Kidney (tissue), 14 donors: ENCODE measurements around the gene CSF3. TPM values are rescaled to one million over a fixed set of nuclear protein-coding genes. Genes with fewer than 3 reads are reported as not detected.

Experiments used
- DNase-seq, 5 donors: peaks; one replicate each; pipeline ENCODE4 v3.0.0-alpha.2; 2013 to 2020
- FAIRE-seq: peaks from 2 replicates; lab custom pipeline; 2012; peaks lifted over from hg19 to GRCh38; lab: Jason Lieb, UNC
- H3K27ac ChIP-seq, 2 donors: one replicate each; pipeline ENCODE4 v1.7.0; 2013; ENCODE audit warnings: low read depth in 2 of 2, low read length in 2 of 2, inconsistent platforms in 1 of 2
- H3K27me3 ChIP-seq: one replicate; pipeline ENCODE4 v1.7.1; 2013; ENCODE audit warnings: low read length, inconsistent platforms; ENCODE audit not compliant: control insufficient read depth, insufficient read depth
- H3K36me3 ChIP-seq, 3 donors: one replicate each; pipeline versions ENCODE4 v1.7.0 to v1.7.1; 2013; ENCODE audit warnings: low read length in 3 of 3, control low read depth in 1 of 3, inconsistent platforms in 1 of 3; ENCODE audit not compliant: insufficient read depth in 3 of 3, control insufficient read depth in 2 of 3
- H3K4me1 ChIP-seq, 3 donors: one replicate each; pipeline versions ENCODE4 v1.7.0 to v1.7.1; 2013; ENCODE audit warnings: low read length in 3 of 3, inconsistent platforms in 1 of 3, low read depth in 1 of 3; ENCODE audit not compliant: control insufficient read depth in 2 of 3, insufficient read depth in 2 of 3
- H3K4me3 ChIP-seq, 3 donors: one replicate each; pipeline versions ENCODE4 v1.7.0 to v1.8.1; 2013; ENCODE audit warnings: low read length in 3 of 3, control low read depth in 1 of 3, inconsistent platforms in 1 of 3
- H3K9ac ChIP-seq, 3 donors: one replicate each; pipeline versions ENCODE4 v1.7.0 to v1.7.1; 2013; ENCODE audit warnings: low read length in 3 of 3, control low read depth in 1 of 3, inconsistent platforms in 1 of 3
- H3K9me3 ChIP-seq, 3 donors: one replicate each; pipeline versions ENCODE4 v1.7.0 to v1.7.1; 2013; ENCODE audit warnings: low read length in 3 of 3, control low read depth in 1 of 3, inconsistent platforms in 1 of 3; ENCODE audit not compliant: control insufficient read depth in 2 of 3, insufficient read depth in 1 of 3
- intact Hi-C: fragments of 100-400 bp; cut with DNase I; formaldehyde crosslinking; loops from one replicate; pipeline ENCODE4 v1.11.1; 2022
- polyA plus RNA-seq: library from polyadenylated mRNA; stranded (reverse); fragments of 350-450 nt; fragmentation: Illumina TruSeq; extraction: RNeasy Lipid Tissue Mini Kit (QIAGEN cat#74804); gene quantifications from one replicate; pipeline ENCODE4 v1.2.3, GENCODE V29; 2014; ENCODE audit warnings: low read depth, low replicate concordance; ENCODE audit not compliant: insufficient read depth
- total RNA-seq: library from RNA; stranded (reverse); fragmentation: NEBNext Ultra II Directional; extraction: Animal tissue kit (Norgen Biotek cat#: 25700); gene quantifications from one replicate; pipeline ENCODE4 v1.2.1, GENCODE V29; 2021
- TF ChIP-seq, protein P1 (sequence below): IDR thresholded peaks from 3 replicates; pipeline ENCODE4 v1.5.1; 2012; ENCODE audit warnings: mild to moderate bottlenecking, moderate library complexity, borderline replicate concordance; ENCODE audit not compliant: insufficient read depth; ENCODE audit errors: extremely low read depth
- donor health status: control.
- donor health status: control.
- donor health status: control.
- donor health status: control.
- donor health status: control.
- donor health status: DM: yes; HTN: yes; CAD: no.
- donor health status: Normal renal cell carcinoma (clear cell type).

Gene CSF3
- total and polyA plus RNA-seq, 2 donors from 2014 or later: not detected

DNA sequence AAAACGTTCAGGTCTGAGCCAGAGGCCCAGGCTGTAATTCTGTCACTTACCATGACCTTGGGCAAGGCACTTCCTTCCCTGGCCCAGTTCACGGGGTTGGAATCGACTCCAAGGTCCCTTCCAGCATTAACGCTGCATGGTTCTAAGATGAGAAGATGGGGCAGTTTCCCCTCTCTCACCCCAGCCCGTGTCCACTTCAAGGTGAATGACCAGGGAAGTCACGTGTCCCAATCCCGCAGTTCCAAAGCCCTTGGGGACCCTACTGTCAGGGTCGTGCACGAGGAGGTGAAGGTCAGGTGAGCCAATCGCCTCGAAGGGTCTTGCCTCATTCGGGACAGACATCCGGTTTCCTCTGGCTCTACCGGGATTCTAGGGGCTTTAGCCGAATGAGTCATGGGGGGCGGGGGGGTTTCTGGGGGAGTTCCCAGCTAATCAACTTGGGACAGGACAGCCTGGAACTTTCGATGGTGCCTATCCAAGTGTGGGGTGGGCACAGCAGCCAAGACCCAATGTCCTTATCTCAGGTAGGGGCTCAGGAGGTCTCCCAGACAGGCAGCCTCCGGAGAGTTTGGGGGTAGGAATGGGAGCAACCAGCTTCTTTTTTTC, 762 bp upstream of the CSF3 start:
- Histone ChIP-seq H3K27ac (peak overlapping the region in 1 of 2 donors; percentile 41), H3K4me1 (peaks cover 0 to 9% (median 4%) of the 10 kb centered on the region in 3 donors), H3K9me3 (no peaks in the 10 kb centered on the region), H3K4me3 (no peak overlapping the region), H3K36me3 (no peaks in the 10 kb centered on the region), H3K9ac (no peak overlapping the region), H3K27me3 (no peaks in the 10 kb centered on the region)
- FAIRE-seq (no peak), DNase-seq (peak in 1 of 5 donors; percentile 53)
- intact Hi-C loops: loop anchor here (10.0 kb wide), 2 partner anchors 150 to 270 kb away; partner anchors contain the start of gene CDC6
- TF ChIP-seq, protein P1, sequence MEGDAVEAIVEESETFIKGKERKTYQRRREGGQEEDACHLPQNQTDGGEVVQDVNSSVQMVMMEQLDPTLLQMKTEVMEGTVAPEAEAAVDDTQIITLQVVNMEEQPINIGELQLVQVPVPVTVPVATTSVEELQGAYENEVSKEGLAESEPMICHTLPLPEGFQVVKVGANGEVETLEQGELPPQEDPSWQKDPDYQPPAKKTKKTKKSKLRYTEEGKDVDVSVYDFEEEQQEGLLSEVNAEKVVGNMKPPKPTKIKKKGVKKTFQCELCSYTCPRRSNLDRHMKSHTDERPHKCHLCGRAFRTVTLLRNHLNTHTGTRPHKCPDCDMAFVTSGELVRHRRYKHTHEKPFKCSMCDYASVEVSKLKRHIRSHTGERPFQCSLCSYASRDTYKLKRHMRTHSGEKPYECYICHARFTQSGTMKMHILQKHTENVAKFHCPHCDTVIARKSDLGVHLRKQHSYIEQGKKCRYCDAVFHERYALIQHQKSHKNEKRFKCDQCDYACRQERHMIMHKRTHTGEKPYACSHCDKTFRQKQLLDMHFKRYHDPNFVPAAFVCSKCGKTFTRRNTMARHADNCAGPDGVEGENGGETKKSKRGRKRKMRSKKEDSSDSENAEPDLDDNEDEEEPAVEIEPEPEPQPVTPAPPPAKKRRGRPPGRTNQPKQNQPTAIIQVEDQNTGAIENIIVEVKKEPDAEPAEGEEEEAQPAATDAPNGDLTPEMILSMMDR: no peak

DNA sequence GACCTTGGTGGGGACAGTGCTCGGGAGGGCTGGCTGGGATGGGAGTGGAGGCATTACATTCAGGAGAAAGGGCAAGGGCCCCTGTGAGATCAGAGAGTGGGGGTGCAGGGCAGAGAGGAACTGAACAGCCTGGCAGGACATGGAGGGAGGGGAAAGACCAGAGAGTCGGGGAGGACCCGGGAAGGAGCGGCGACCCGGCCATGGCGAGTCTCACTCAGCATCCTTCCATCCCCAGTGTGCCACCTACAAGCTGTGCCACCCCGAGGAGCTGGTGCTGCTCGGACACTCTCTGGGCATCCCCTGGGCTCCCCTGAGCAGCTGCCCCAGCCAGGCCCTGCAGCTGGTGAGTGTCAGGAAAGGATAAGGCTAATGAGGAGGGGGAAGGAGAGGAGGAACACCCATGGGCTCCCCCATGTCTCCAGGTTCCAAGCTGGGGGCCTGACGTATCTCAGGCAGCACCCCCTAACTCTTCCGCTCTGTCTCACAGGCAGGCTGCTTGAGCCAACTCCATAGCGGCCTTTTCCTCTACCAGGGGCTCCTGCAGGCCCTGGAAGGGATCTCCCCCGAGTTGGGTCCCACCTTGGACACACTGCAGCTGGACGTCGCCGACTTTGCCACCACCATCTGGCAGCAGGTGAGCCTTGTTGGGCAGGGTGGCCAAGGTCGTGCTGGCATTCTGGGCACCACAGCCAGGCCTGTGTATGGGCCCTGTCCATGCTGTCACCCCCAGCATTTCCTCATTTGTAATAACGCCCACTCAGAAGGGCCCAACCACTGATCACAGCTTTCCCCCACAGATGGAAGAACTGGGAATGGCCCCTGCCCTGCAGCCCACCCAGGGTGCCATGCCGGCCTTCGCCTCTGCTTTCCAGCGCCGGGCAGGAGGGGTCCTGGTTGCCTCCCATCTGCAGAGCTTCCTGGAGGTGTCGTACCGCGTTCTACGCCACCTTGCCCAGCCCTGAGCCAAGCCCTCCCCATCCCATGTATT, 1.1 kb downstream of the CSF3 start:
- Histone ChIP-seq H3K4me3 (no peak overlapping the region), H3K27me3 (no peaks in the 10 kb centered on the region), H3K36me3 (peaks cover 0 to 4% (median 0%) of the 10 kb centered on the region in 3 donors), H3K9me3 (no peaks in the 10 kb centered on the region), H3K9ac (no peak overlapping the region), H3K4me1 (peaks cover 0 to 9% (median 4%) of the 10 kb centered on the region in 3 donors), H3K27ac (no peak overlapping the region)
- intact Hi-C loops: loop anchor here (10.0 kb wide), 2 partner anchors 149 to 269 kb away; partner anchors contain the start of gene CDC6
- no peak for FAIRE-seq
- TF ChIP-seq, protein P1: no peak
- no peak for DNase-seq

DNA sequence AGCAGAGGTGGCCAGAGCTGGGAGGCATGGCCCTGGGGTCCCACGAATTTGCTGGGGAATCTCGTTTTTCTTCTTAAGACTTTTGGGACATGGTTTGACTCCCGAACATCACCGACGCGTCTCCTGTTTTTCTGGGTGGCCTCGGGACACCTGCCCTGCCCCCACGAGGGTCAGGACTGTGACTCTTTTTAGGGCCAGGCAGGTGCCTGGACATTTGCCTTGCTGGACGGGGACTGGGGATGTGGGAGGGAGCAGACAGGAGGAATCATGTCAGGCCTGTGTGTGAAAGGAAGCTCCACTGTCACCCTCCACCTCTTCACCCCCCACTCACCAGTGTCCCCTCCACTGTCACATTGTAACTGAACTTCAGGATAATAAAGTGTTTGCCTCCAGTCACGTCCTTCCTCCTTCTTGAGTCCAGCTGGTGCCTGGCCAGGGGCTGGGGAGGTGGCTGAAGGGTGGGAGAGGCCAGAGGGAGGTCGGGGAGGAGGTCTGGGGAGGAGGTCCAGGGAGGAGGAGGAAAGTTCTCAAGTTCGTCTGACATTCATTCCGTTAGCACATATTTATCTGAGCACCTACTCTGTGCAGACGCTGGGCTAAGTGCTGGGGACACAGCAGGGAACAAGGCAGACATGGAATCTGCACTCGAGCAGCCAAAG, 2.3 kb downstream of the CSF3 start:
- Histone ChIP-seq H3K9me3 (no peaks in the 10 kb centered on the region), H3K27ac (peak overlapping the region in 1 of 2 donors; percentile 7), H3K27me3 (no peaks in the 10 kb centered on the region), H3K4me3 (no peak overlapping the region), H3K9ac (no peak overlapping the region), H3K36me3 (peaks cover 0 to 8% (median 6%) of the 10 kb centered on the region in 3 donors), H3K4me1 (peaks cover 0 to 9% (median 4%) of the 10 kb centered on the region in 3 donors)
- intact Hi-C loops: loop anchor here (10.0 kb wide), 2 partner anchors 147 to 267 kb away; partner anchors contain the start of gene CDC6
- DNase-seq (peak in 1 of 5 donors; percentile 32), FAIRE-seq (no peak)
- TF ChIP-seq, protein P1: no peak
